IMR-90 (cell line): ENCODE measurements around the gene CCDC88C. TPM values are rescaled to one million over a fixed set of nuclear protein-coding genes. Genes with fewer than 3 reads are reported as not detected.

Experiments used
- ATAC-seq: fragments of 200-7000 bp; cut with Tn5 transposase; 2 replicates; pipeline ENCODE4 v1.9.1; 2020; ENCODE audit warnings: low read depth, mild to moderate bottlenecking, moderate library complexity
- BruUV-seq: library from RNA; stranded (reverse); fragments of 400-500 nt; replicated peaks from 2 replicates; lab custom pipeline; 2021; lab: Mats Ljungman, UMichigan
- CTCF ChIA-PET: fragments of 300-600 bp; formaldehyde crosslinking; extraction: SDS; loops from one replicate; lab custom pipeline; 2021; ENCODE audit warnings: antibody characterized with exemption; lab: Yijun Ruan, JAX
- POLR2A ChIA-PET: fragments of 300-600 bp; sonication (Branson Sonifier 250); formaldehyde crosslinking; loops from one replicate; lab custom pipeline; 2022; ENCODE audit warnings: antibody characterized with exemption; ENCODE audit not compliant: unreplicated experiment; lab: Charles Lee
- DNase-seq: peaks from one replicate; pipeline ENCODE4 v3.0.0; 2013
- H2AFZ ChIP-seq: replicated peaks from 2 replicates; pipeline ENCODE3; 2013; ENCODE audit warnings: low read length, mild to moderate bottlenecking; ENCODE audit not compliant: poor library complexity
- H2AK5ac ChIP-seq: 2 replicates; pipeline ENCODE4 v1.6.1; 2013; ENCODE audit warnings: low read depth, low read length, inconsistent platforms
- H2AK9ac ChIP-seq: replicated peaks from 2 replicates; pipeline ENCODE3; 2013; ENCODE audit warnings: mild to moderate bottlenecking, low read depth, low read length, moderate library complexity; ENCODE audit not compliant: poor library complexity
- H2BK120ac ChIP-seq: 2 replicates; pipeline ENCODE4 v1.6.1; 2013; ENCODE audit warnings: low read depth, low read length, inconsistent platforms
- H2BK15ac ChIP-seq: 3 replicates; pipeline ENCODE4 v1.6.1; 2013; ENCODE audit warnings: low read depth, low read length, inconsistent platforms
- H2BK20ac ChIP-seq: 2 replicates; pipeline ENCODE4 v1.6.1; 2013; ENCODE audit warnings: low read depth, mild to moderate bottlenecking, inconsistent platforms, low read length, moderate library complexity
- H2BK5ac ChIP-seq: 2 replicates; pipeline ENCODE4 v1.6.1; 2013; ENCODE audit warnings: mild to moderate bottlenecking, low read depth, low read length, inconsistent platforms; ENCODE audit not compliant: poor library complexity, severe bottlenecking
- H3K14ac ChIP-seq: replicated peaks from 2 replicates; pipeline ENCODE4 v1.6.1; 2013; ENCODE audit warnings: low read depth, low read length, inconsistent platforms
- H3K18ac ChIP-seq: 2 replicates; pipeline ENCODE4 v1.6.1; 2013; ENCODE audit warnings: low read depth, low read length, control low read depth
- H3K23ac ChIP-seq: 2 replicates; pipeline ENCODE4 v1.6.1; 2013; ENCODE audit warnings: low read depth, low read length, inconsistent platforms
- H3K27ac ChIP-seq: 2 replicates; pipeline ENCODE4 v1.5.1; 2013; ENCODE audit warnings: mild to moderate bottlenecking, control low read depth, low read length; ENCODE audit not compliant: insufficient read depth
- H3K27me3 ChIP-seq: 2 replicates; pipeline ENCODE4 v1.6.1; 2013; ENCODE audit warnings: low read length; ENCODE audit not compliant: control insufficient read depth, insufficient read depth
- H3K36me3 ChIP-seq: 2 replicates; pipeline ENCODE4 v1.6.1; 2013; ENCODE audit warnings: low read length, mixed read lengths; ENCODE audit not compliant: control insufficient read depth, insufficient read depth
- H3K4ac ChIP-seq: 2 replicates; pipeline ENCODE4 v1.6.1; 2013; ENCODE audit warnings: low read depth, low read length, inconsistent platforms
- H3K4me1 ChIP-seq: 2 replicates; pipeline ENCODE4 v1.6.1; 2013; ENCODE audit warnings: low read length, mixed read lengths; ENCODE audit not compliant: control insufficient read depth, insufficient read depth
- H3K4me2 ChIP-seq: 2 replicates; pipeline ENCODE4 v1.6.1; 2013; ENCODE audit warnings: low read depth, mild to moderate bottlenecking, control low read depth, low read length, moderate library complexity
- H3K4me3 ChIP-seq: 2 replicates; pipeline ENCODE4 v1.5.1; 2013; ENCODE audit warnings: low read depth, mild to moderate bottlenecking, control low read depth, low read length, moderate library complexity; ENCODE audit not compliant: insufficient read depth
- H3K56ac ChIP-seq: 2 replicates; pipeline ENCODE4 v1.6.1; 2013; ENCODE audit warnings: low read length, inconsistent platforms; ENCODE audit not compliant: insufficient read depth; ENCODE audit errors: extremely low read depth
- H3K79me1 ChIP-seq, 2 experiments: 2 replicates each; pipeline ENCODE4 v1.6.1; 2013; ENCODE audit warnings: low read length in 2 of 2, inconsistent platforms in 1 of 2, low read depth in 1 of 2
- H3K9ac ChIP-seq: 2 replicates; pipeline ENCODE4 v1.6.1; 2013; ENCODE audit warnings: low read depth, low read length, control low read depth
- H3K9me1 ChIP-seq: 2 replicates; pipeline ENCODE4 v1.6.1; 2013; ENCODE audit warnings: low read length, inconsistent platforms; ENCODE audit not compliant: insufficient read depth
- H3K9me3 ChIP-seq: 2 replicates; pipeline ENCODE4 v1.6.1; 2013; ENCODE audit warnings: low read length; ENCODE audit not compliant: control insufficient read depth, insufficient read depth
- H4K20me1 ChIP-seq: 2 replicates; pipeline ENCODE4 v1.6.1; 2013; ENCODE audit warnings: low read length, inconsistent platforms; ENCODE audit not compliant: insufficient read depth
- H4K5ac ChIP-seq: 2 replicates; pipeline ENCODE4 v1.6.1; 2013; ENCODE audit warnings: mild to moderate bottlenecking, low read depth, low read length, control low read depth
- H4K8ac ChIP-seq, 2 experiments: 2 replicates each; pipeline ENCODE4 v1.6.1; 2013; ENCODE audit warnings: low read depth in 2 of 2, low read length in 2 of 2, control low read depth in 1 of 2, inconsistent platforms in 1 of 2
- H4K91ac ChIP-seq: 2 replicates; pipeline ENCODE4 v1.6.1; 2013; ENCODE audit warnings: low read depth, low read length, inconsistent platforms; ENCODE audit not compliant: insufficient read depth
- BHLHE40 ChIP-seq: fragments of 150-350 bp; IDR thresholded peaks from 2 replicates; pipeline ENCODE4 v1.6.1; 2016; ENCODE audit warnings: mild to moderate bottlenecking, low read depth, low read length
- CEBPB ChIP-seq: IDR thresholded peaks from 2 replicates; pipeline ENCODE4 v1.6.1; 2012; ENCODE audit warnings: low read depth, low read length, improper control_type of control experiment
- CHD1 ChIP-seq: IDR thresholded peaks from 2 replicates; pipeline ENCODE4 v1.6.1; 2012; ENCODE audit warnings: low read depth, low read length, improper control_type of control experiment
- ELK1 ChIP-seq: fragments of 150-350 bp; IDR thresholded peaks from 2 replicates; pipeline ENCODE4 v1.6.1; 2016; ENCODE audit warnings: low read depth, mild to moderate bottlenecking, low read length, moderate library complexity, borderline replicate concordance
- FOS ChIP-seq: fragments of 150-350 bp; IDR thresholded peaks from 2 replicates; pipeline ENCODE4 v1.6.1; 2016; ENCODE audit warnings: low read depth, low read length
- MAFK ChIP-seq: IDR thresholded peaks from 2 replicates; pipeline ENCODE4 v1.6.1; 2012; ENCODE audit warnings: low read depth, low read length, improper control_type of control experiment
- MAZ ChIP-seq: IDR thresholded peaks from 2 replicates; pipeline ENCODE4 v1.6.1; 2012; ENCODE audit warnings: low read depth, mild to moderate bottlenecking, low read length, improper control_type of control experiment, moderate library complexity, borderline replicate concordance
- MXI1 ChIP-seq: IDR thresholded peaks from 2 replicates; pipeline ENCODE4 v1.6.1; 2012; ENCODE audit warnings: low read depth, mild to moderate bottlenecking, low read length, moderate library complexity, borderline replicate concordance
- NFE2L2 ChIP-seq: fragments of 150-350 bp; IDR thresholded peaks from 2 replicates; pipeline ENCODE4 v1.6.1; 2016; ENCODE audit warnings: low read depth, mild to moderate bottlenecking, low read length
- POLR2A ChIP-seq: IDR thresholded peaks from 2 replicates; pipeline ENCODE4 v1.6.1; 2012; ENCODE audit warnings: mild to moderate bottlenecking, low read depth, low read length
- RAD21 ChIP-seq: IDR thresholded peaks from 2 replicates; pipeline ENCODE4 v1.6.1; 2012; ENCODE audit warnings: low read length, improper control_type of control experiment
- RCOR1 ChIP-seq: IDR thresholded peaks from 2 replicates; pipeline ENCODE4 v1.6.1; 2012; ENCODE audit warnings: mild to moderate bottlenecking, low read length, improper control_type of control experiment; ENCODE audit not compliant: insufficient replicate concordance
- RFX5 ChIP-seq: IDR thresholded peaks from 2 replicates; pipeline ENCODE4 v1.8.0; 2012; ENCODE audit warnings: low read depth, mild to moderate bottlenecking, low read length, moderate library complexity
- SMC3 ChIP-seq: fragments of 150-350 bp; IDR thresholded peaks from 2 replicates; pipeline ENCODE4 v1.6.1; 2016; ENCODE audit warnings: low read depth, mild to moderate bottlenecking, antibody characterized with exemption, low read length, moderate library complexity
- USF2 ChIP-seq: fragments of 150-350 bp; IDR thresholded peaks from 2 replicates; pipeline ENCODE4 v1.6.1; 2017; ENCODE audit warnings: mild to moderate bottlenecking, antibody characterized with exemption, low read length, low read depth
- WGBS, 2 experiments: methylation state at CpG; one replicate each; pipeline versions ENCODE4 v1.1.5 to v1.1.7; 2013; ENCODE audit warnings: missing lambda C conversion rate in 2 of 2; ENCODE audit not compliant: insufficient read length in 1 of 2; ENCODE audit errors: extremely low coverage in 2 of 2; 5-methylcytosine and 5-hydroxymethylcytosine counted together
- dilution Hi-C: fragments of 300-500 bp; cut with HindIII; formaldehyde crosslinking; loops from one replicate; pipeline ENCODE4 v1.14.3; 2018; ENCODE audit warnings: low sequenced_read_pairs; ENCODE audit not compliant: unreplicated experiment
- in situ Hi-C: fragments of 300-500 bp; cut with MboI; formaldehyde crosslinking; loops from 3 replicates; pipeline ENCODE4 v1.14.3; 2019; ENCODE audit warnings: low sequenced_read_pairs, inconsistent platforms, mixed read lengths
- intact Hi-C: fragments of 100-400 bp; cut with micrococcal nuclease; formaldehyde crosslinking; loops from 2 replicates; pipeline ENCODE4 v1.10.0; 2022
- polyA plus RNA-seq, 3 experiments: library from polyadenylated mRNA; depleted of rRNA; stranded (reverse); fragments of >200 nt; gene quantifications; 2 replicates each; pipeline ENCODE4 v1.2.3, GENCODE V29; 2012; ENCODE audit warnings: low replicate concordance in 1 of 3
- total RNA-seq: library from RNA; depleted of rRNA; stranded (reverse); fragments of >200 nt; gene quantifications from 2 replicates; pipeline ENCODE4 v1.2.3, GENCODE V29; 2012
- TF ChIP-seq, protein P1 (sequence below): conservative IDR thresholded peaks from 2 replicates; pipeline ENCODE4 v1.5.1; 2012; ENCODE audit warnings: mild to moderate bottlenecking, low read depth, low read length, improper control_type of control experiment

Gene CCDC88C
- total and polyA plus RNA-seq, 2 of the 4 experiments (the other 2 are of a cell fraction), result 0.17 to 0.18 TPM

DNA sequence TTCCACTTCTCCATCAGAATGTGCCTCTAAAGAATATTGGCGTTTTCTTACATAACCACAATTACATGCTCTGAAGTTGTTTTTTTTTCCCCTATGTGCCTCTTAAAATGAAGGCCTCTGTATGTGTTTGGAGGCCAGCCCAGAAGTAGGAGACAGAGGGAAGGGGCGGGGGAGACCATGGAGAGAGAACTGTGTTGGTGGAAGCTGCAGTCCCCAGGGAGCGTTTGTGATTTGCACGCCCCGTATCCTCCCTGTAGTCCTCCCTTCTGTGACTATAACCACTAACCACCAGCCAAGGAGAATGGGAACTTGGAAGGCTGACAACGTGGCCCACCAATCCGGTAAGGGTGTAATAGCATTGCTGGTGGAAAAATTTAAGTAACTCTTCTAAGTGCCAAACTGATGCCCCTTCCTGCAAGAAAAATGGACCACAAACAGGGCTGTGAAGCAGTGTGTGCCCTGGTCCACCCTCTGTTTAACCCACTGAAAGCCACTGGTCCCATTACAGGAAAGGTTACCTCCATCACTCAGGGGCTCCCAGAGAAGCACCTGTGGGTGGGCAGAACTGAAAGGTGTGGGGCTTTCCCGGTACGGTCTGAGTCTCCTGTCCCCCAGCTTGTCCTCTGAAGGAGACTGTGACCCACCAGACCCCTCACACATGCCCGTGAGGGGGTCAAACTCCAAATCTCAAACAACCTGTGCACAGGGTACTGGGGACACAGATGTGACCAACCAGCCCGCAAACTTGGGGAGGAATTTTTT is 36.8 kb downstream of the CCDC88C start:
- no peak overlapping the region for H2BK15ac ChIP-seq
- no peak for TF ChIP-seq USF2
- no peak for TF ChIP-seq NFE2L2
- no peak for TF ChIP-seq RFX5
- TF ChIP-seq MXI1, result no peak
- TF ChIP-seq MAFK, result no peak
- TF ChIP-seq SMC3, result no peak
- no peak for TF ChIP-seq CEBPB
- no peak for TF ChIP-seq ELK1
- TF ChIP-seq RCOR1, result no peak
- TF ChIP-seq POLR2A, result no peak
- TF ChIP-seq BHLHE40, result no peak
- TF ChIP-seq CHD1, result no peak
- TF ChIP-seq, protein P1, sequence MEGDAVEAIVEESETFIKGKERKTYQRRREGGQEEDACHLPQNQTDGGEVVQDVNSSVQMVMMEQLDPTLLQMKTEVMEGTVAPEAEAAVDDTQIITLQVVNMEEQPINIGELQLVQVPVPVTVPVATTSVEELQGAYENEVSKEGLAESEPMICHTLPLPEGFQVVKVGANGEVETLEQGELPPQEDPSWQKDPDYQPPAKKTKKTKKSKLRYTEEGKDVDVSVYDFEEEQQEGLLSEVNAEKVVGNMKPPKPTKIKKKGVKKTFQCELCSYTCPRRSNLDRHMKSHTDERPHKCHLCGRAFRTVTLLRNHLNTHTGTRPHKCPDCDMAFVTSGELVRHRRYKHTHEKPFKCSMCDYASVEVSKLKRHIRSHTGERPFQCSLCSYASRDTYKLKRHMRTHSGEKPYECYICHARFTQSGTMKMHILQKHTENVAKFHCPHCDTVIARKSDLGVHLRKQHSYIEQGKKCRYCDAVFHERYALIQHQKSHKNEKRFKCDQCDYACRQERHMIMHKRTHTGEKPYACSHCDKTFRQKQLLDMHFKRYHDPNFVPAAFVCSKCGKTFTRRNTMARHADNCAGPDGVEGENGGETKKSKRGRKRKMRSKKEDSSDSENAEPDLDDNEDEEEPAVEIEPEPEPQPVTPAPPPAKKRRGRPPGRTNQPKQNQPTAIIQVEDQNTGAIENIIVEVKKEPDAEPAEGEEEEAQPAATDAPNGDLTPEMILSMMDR, result no peak
- no peak for TF ChIP-seq RAD21
- TF ChIP-seq FOS, result no peak
- TF ChIP-seq MAZ, result no peak
- H3K4ac ChIP-seq, result no peak overlapping the region
- no peak overlapping the region for H3K18ac ChIP-seq
- no peaks in the 10 kb centered on the region for H4K20me1 ChIP-seq
- in situ Hi-C loops, result no loop called here
- H2AK5ac ChIP-seq, result no peak overlapping the region
- H3K9ac ChIP-seq, result no peak overlapping the region
- no peak overlapping the region for H2AFZ ChIP-seq
- intact Hi-C loops, result no loop called here
- ChIA-PET CTCF (no interaction called here), POLR2A (no interaction called here)
- no peaks in the 10 kb centered on the region for H3K9me1 ChIP-seq
- no peak overlapping the region for H3K56ac ChIP-seq
- BruUV-seq, result no TSS peak
- H4K91ac ChIP-seq, result no peak overlapping the region
- no peak overlapping the region for H3K23ac ChIP-seq
- no peak for ATAC-seq
- no peaks in the 10 kb centered on the region for H3K36me3 ChIP-seq
- no peaks in the 10 kb centered on the region for H3K9me3 ChIP-seq
- no peak overlapping the region for H3K14ac ChIP-seq
- H3K79me1 ChIP-seq, result no peaks in the 10 kb centered on the region
- H3K4me1 ChIP-seq, result no peaks in the 10 kb centered on the region
- WGBS, 2 experiments, result no CpG with 5 or more reads among the region's 11 CpGs
- dilution Hi-C loops, result no loop called here
- no peak overlapping the region for H3K4me3 ChIP-seq
- H3K27ac ChIP-seq, result no peak overlapping the region
- DNase-seq, result no peak
- no peak overlapping the region for H2BK5ac ChIP-seq
- no peak overlapping the region for H2BK120ac ChIP-seq
- peaks cover 8% of the 10 kb centered on the region; the same call in 1 of the 2 replicates for H3K27me3 ChIP-seq
- no peak overlapping the region for H2AK9ac ChIP-seq
- no peak overlapping the region for H4K5ac ChIP-seq
- no peak overlapping the region for H4K8ac ChIP-seq
- H3K4me2 ChIP-seq, result no peak overlapping the region
- no peak overlapping the region for H2BK20ac ChIP-seq
